Mesenteric fat pad (tissue), 1 donor: Measurements from ENCODE around the gene GGT7. TPM values are rescaled to one million over a fixed set of nuclear protein-coding genes. Genes with fewer than 3 reads are reported as not detected.

Experiments
- DNase-seq: peaks from one replicate; pipeline ENCODE4 v3.0.0-alpha.2; 2020; ENCODE audit warnings: low spot score
- total RNA-seq: library from RNA; stranded (reverse); fragmentation: NEBNext Ultra II Directional; extraction: Animal tissue kit (Norgen Biotek cat#: 25700); gene quantifications from one replicate; pipeline ENCODE4 v1.2.1, GENCODE V29; 2021
- donor health status: DM: yes; HTN: yes; CAD: no.

The GGT7 gene
- total RNA-seq, 1 donor from 2014 or later: 15.6 TPM

- no peak for DNase-seq
These were observed 75.4 kb downstream of the GGT7 start for GRCh38 chr20:34797012-34797995.

Other genes with a start within 250 kb of the GGT7 start
- 11.7 TPM for gene PIGU, start 195.8 kb downstream of the GGT7 start, total RNA-seq
- gene TP53INP2, start 168.5 kb downstream of the GGT7 start, total RNA-seq: 16.8 TPM
- gene NCOA6, start 47.2 kb downstream of the GGT7 start, total RNA-seq: 24.4 TPM
- 127 TPM for gene ACSS2, start 3.8 kb upstream of the GGT7 start, total RNA-seq
- 33.3 TPM for gene GSS, start 83.0 kb upstream of the GGT7 start, total RNA-seq
- 0.06 TPM for gene MYH7B, start 83.0 kb upstream of the GGT7 start, total RNA-seq
- 85.2 TPM for gene TRPC4AP, start 220.0 kb upstream of the GGT7 start, total RNA-seq